ENCODE data around the gene KRT4.

- TF ChIP-seq CTCF (conservative IDR thresholded peaks at IDR 0.05; ENCODE audit: low read depth in 2 of 2) (no peak), EZH2 (IDR thresholded peaks at IDR 0.05; ENCODE audit: low read depth, unreplicated experiment) (no peak), ZNF331 (CRISPR knock-in tag; IDR thresholded peaks at IDR 0.05; ENCODE audit: low read depth) (no peak), JUNB (IDR thresholded peaks at IDR 0.05; ENCODE audit: unreplicated experiment) (no peak), CREB1 (CRISPR knock-in tag; IDR thresholded peaks at IDR 0.05; ENCODE audit: low read depth) (no peak), REST (IDR thresholded peaks at IDR 0.05; ENCODE audit: unreplicated experiment) (no peak), EZH2phosphoT487 (IDR thresholded peaks at IDR 0.05; ENCODE audit: unreplicated experiment) (no peak), NANOG (IDR thresholded peaks at IDR 0.05; ENCODE audit: borderline replicate concordance) (no peak), POLR2AphosphoS5 (IDR thresholded peaks at IDR 0.05; ENCODE audit: low read depth) (no peak), ZNF114 (CRISPR knock-in tag; IDR thresholded peaks at IDR 0.05) (no peak), STAT1 (IDR thresholded peaks at IDR 0.05; ENCODE audit: unreplicated experiment) (no peak)
Observed at GRCh38 chr12:52849511-52849910, 35.6 kb upstream of the KRT4 start.
